Amniotic epithelial cell (primary cell): ENCODE data around the gene TSFM.
"Not testable (repeated sequence)": the region's sequence is repeated elsewhere in the genome, so short reads cannot be mapped to it uniquely, and the experiment has no call there.

ENCODE experiments used
- DNase-seq: peaks from one replicate; pipeline ENCODE4 v3.0.0-alpha.2; 2010; ENCODE audit warnings: low read depth

Gene TSFM

GRCh38 chr12:57815177-57816000 is 32.8 kb downstream of the TSFM start:
- DNase-seq, result no peak

- DNase-seq, result peak; percentile 26
These were observed 33.6 kb downstream of the TSFM start for GRCh38 chr12:57816001-57816854.

GRCh38 chr12:57816855-57817151 is 34.2 kb downstream of the TSFM start:
- peak; percentile 66 for DNase-seq

GRCh38 chr12:57817261-57817989 is 34.8 kb downstream of the TSFM start:
- no peak for DNase-seq

- DNase-seq, result not testable (repeated sequence)
These were observed 35.4 kb downstream of the TSFM start for GRCh38 chr12:57817990-57818331.

GRCh38 chr12:57820119-57820518 is 37.5 kb downstream of the TSFM start:
- not testable (repeated sequence) for DNase-seq

- DNase-seq, result not testable (repeated sequence)
These were observed 38.4 kb downstream of the TSFM start for GRCh38 chr12:57821015-57821414.

- DNase-seq, result no peak
These were observed 39.1 kb downstream of the TSFM start for GRCh38 chr12:57821474-57822214.

GRCh38 chr12:57822392-57823130 is 40.0 kb downstream of the TSFM start:
- DNase-seq, result no peak

GRCh38 chr12:57823131-57823907 is 40.7 kb downstream of the TSFM start:
- DNase-seq, result no peak

- no peak for DNase-seq
These were observed 41.5 kb downstream of the TSFM start for GRCh38 chr12:57823908-57824640.

- no peak for DNase-seq
These were observed 42.9 kb downstream of the TSFM start for GRCh38 chr12:57825451-57825850.

- no peak for DNase-seq
These were observed 43.8 kb downstream of the TSFM start for GRCh38 chr12:57826400-57826799.

GRCh38 chr12:57826966-57827365 is 44.4 kb downstream of the TSFM start:
- DNase-seq, result no peak

- DNase-seq, result no peak
These were observed 46.6 kb downstream of the TSFM start for GRCh38 chr12:57829025-57829777.

- no peak for DNase-seq
These were observed 47.8 kb downstream of the TSFM start for GRCh38 chr12:57830393-57830792.

- peak; percentile 45 for DNase-seq
These were observed 50.4 kb downstream of the TSFM start for GRCh38 chr12:57832966-57833365.

GRCh38 chr12:57833672-57834071 is 51.1 kb downstream of the TSFM start:
- DNase-seq, result no peak
